Ectodermal cell (in vitro differentiated cells): Measurements from ENCODE around the gene BMS1.
"Not testable (repeated sequence)": the region's sequence is repeated elsewhere in the genome, so short reads cannot be mapped to it uniquely, and the experiment has no call there.

Experiments used
- H3K27ac ChIP-seq: 2 replicates; pipeline ENCODE4 v1.7.0; 2013; ENCODE audit warnings: mild to moderate bottlenecking, low read depth, low read length; ENCODE audit not compliant: insufficient read depth, poor library complexity, severe bottlenecking
- H3K27me3 ChIP-seq: 2 replicates; pipeline ENCODE4 v1.7.0; 2013; ENCODE audit warnings: mild to moderate bottlenecking, low read length; ENCODE audit not compliant: insufficient read depth, control insufficient read depth, poor library complexity, severe bottlenecking
- H3K36me3 ChIP-seq: one replicate; pipeline ENCODE4 v1.7.0; 2013; ENCODE audit warnings: low read length; ENCODE audit not compliant: control insufficient read depth, insufficient read depth
- H3K4me1 ChIP-seq: one replicate; pipeline ENCODE4 v1.7.0; 2013; ENCODE audit warnings: low read length; ENCODE audit not compliant: control insufficient read depth, insufficient read depth
- H3K4me3 ChIP-seq: 2 replicates; pipeline ENCODE4 v1.7.0; 2013; ENCODE audit warnings: low read depth, low read length, control low read depth; ENCODE audit not compliant: insufficient read depth
- H3K9me3 ChIP-seq: 2 replicates; pipeline ENCODE4 v1.7.0; 2013; ENCODE audit warnings: mild to moderate bottlenecking, low read length, moderate library complexity; ENCODE audit not compliant: control insufficient read depth
- WGBS, 2 experiments: methylation state at CpG; one replicate each; pipeline ENCODE4 v1.1.7; 2013; ENCODE audit warnings: missing lambda C conversion rate in 2 of 2; 5-methylcytosine and 5-hydroxymethylcytosine counted together

The BMS1 gene

GRCh38 chr10:42783181-42783549 lies 570 bp downstream of the BMS1 start:
- Histone ChIP-seq H3K4me1 (no peaks in the 10 kb centered on the region), H3K27ac (no peak overlapping the region), H3K9me3 (no peaks in the 10 kb centered on the region), H3K36me3 (peaks cover 7% of the 10 kb centered on the region), H3K4me3 (peak overlapping the region; percentile 74), H3K27me3 (peaks cover 1% of the 10 kb centered on the region)
- WGBS, 2 experiments = 5% methylated on average over 11 of the region's 11 CpGs

- Histone ChIP-seq H3K4me3 (no peak overlapping the region), H3K4me1 (no peaks in the 10 kb centered on the region), H3K9me3 (no peaks in the 10 kb centered on the region), H3K36me3 (peaks cover 17% of the 10 kb centered on the region), H3K27ac (no peak overlapping the region), H3K27me3 (no peaks in the 10 kb centered on the region)
- WGBS, 2 experiments = 94 to 96% methylated on average over 6 of the region's 6 CpGs
These were observed 3.2 kb downstream of the BMS1 start for GRCh38 chr10:42785759-42786158.

GRCh38 chr10:42790835-42791234 lies 8.2 kb downstream of the BMS1 start:
- 95 to 98% methylated on average over 3 of the region's 3 CpGs for WGBS, 2 experiments
- Histone ChIP-seq H3K4me1 (no peaks in the 10 kb centered on the region), H3K36me3 (peaks cover 36% of the 10 kb centered on the region), H3K27ac (no peak overlapping the region), H3K4me3 (no peak overlapping the region), H3K27me3 (no peaks in the 10 kb centered on the region), H3K9me3 (no peaks in the 10 kb centered on the region)

GRCh38 chr10:42795701-42796100 lies 13.1 kb downstream of the BMS1 start:
- no peaks in the 10 kb centered on the region for H3K4me1 ChIP-seq
- H3K9me3 ChIP-seq = no peaks in the 10 kb centered on the region
- H3K27me3 ChIP-seq = no peaks in the 10 kb centered on the region
- H3K27ac ChIP-seq = no peak overlapping the region
- no peak overlapping the region for H3K4me3 ChIP-seq
- WGBS, 2 experiments = 93 to 96% methylated on average over 2 of the region's 2 CpGs
- peaks cover 50% of the 10 kb centered on the region for H3K36me3 ChIP-seq

GRCh38 chr10:42801135-42801534 lies 18.5 kb downstream of the BMS1 start:
- no peak overlapping the region for H3K4me3 ChIP-seq
- no peak overlapping the region for H3K27ac ChIP-seq
- no peaks in the 10 kb centered on the region for H3K9me3 ChIP-seq
- H3K27me3 ChIP-seq = no peaks in the 10 kb centered on the region
- H3K36me3 ChIP-seq = peaks cover 50% of the 10 kb centered on the region
- H3K4me1 ChIP-seq = no peaks in the 10 kb centered on the region

GRCh38 chr10:42802876-42803275 lies 20.3 kb downstream of the BMS1 start:
- H3K36me3 ChIP-seq = peaks cover 45% of the 10 kb centered on the region

GRCh38 chr10:42809676-42810075 lies 27.1 kb downstream of the BMS1 start:
- Histone ChIP-seq H3K36me3 (peaks cover 9% of the 10 kb centered on the region), H3K9me3 (no peaks in the 10 kb centered on the region), H3K27me3 (no peaks in the 10 kb centered on the region), H3K4me1 (no peaks in the 10 kb centered on the region), H3K27ac (no peak overlapping the region), H3K4me3 (no peak overlapping the region)
- WGBS, 2 experiments = 90 to 98% methylated on average over 4 of the region's 4 CpGs

More at GRCh38 chr10:42802876-42803275, 20.3 kb downstream of the BMS1 start:
- no peak overlapping the region for H3K4me3 ChIP-seq
- no peaks in the 10 kb centered on the region for H3K9me3 ChIP-seq
- no peak overlapping the region for H3K27ac ChIP-seq
- 88 to 95% methylated on average over 3 of the region's 3 CpGs for WGBS, 2 experiments
- no peaks in the 10 kb centered on the region for H3K27me3 ChIP-seq
- H3K4me1 ChIP-seq = no peaks in the 10 kb centered on the region

GRCh38 chr10:42812028-42812427 lies 29.4 kb downstream of the BMS1 start:
- WGBS, 2 experiments = 94 to 96% methylated on average over 4 of the region's 4 CpGs
- H3K9me3 ChIP-seq = no peaks in the 10 kb centered on the region
- no peaks in the 10 kb centered on the region for H3K27me3 ChIP-seq
- no peak overlapping the region for H3K27ac ChIP-seq
- H3K4me3 ChIP-seq = no peak overlapping the region
- H3K4me1 ChIP-seq = no peaks in the 10 kb centered on the region
- peaks cover 6% of the 10 kb centered on the region for H3K36me3 ChIP-seq

GRCh38 chr10:42813989-42814687 lies 31.5 kb downstream of the BMS1 start:
- H3K4me1 ChIP-seq, H3K27me3 ChIP-seq, H3K36me3 ChIP-seq, H3K4me3 ChIP-seq, H3K27ac ChIP-seq, H3K9me3 ChIP-seq: not testable (repeated sequence)
- WGBS, 2 experiments = 87 to 100% methylated on average over 2 to 4 of the region's 5 CpGs

- H3K9me3 ChIP-seq, H3K27me3 ChIP-seq, H3K4me1 ChIP-seq, H3K4me3 ChIP-seq, H3K27ac ChIP-seq: not testable (repeated sequence)
- 49 to 58% methylated on average over 5 of the region's 5 CpGs for WGBS, 2 experiments
- peaks cover 12% of the 10 kb centered on the region for H3K36me3 ChIP-seq
These were observed 33.7 kb downstream of the BMS1 start for GRCh38 chr10:42816334-42816733.

GRCh38 chr10:42816912-42817311 lies 34.3 kb downstream of the BMS1 start:
- Histone ChIP-seq H3K9me3 (no peaks in the 10 kb centered on the region), H3K4me1 (no peaks in the 10 kb centered on the region), H3K36me3 (peaks cover 12% of the 10 kb centered on the region), H3K27me3 (no peaks in the 10 kb centered on the region), H3K4me3 (no peak overlapping the region), H3K27ac (no peak overlapping the region)
- WGBS, 2 experiments = 20 to 40% methylated on average over 2 of the region's 2 CpGs
